Measurements from ENCODE around the gene TPI1.

Gene TPI1

GRCh38 chr12:6825398-6826124 lies 41.8 kb upstream of the TPI1 start:
- DNase-seq (ENCODE audit: low read depth) = no peak
- TF ChIP-seq CTCF (conservative IDR thresholded peaks at IDR 0.05; ENCODE audit: low read depth, low read length) = peak; percentile 92
- no peak overlapping the region for H3K4me3 ChIP-seq (ENCODE audit: low read length)

GRCh38 chr12:6826125-6826733 lies 41.1 kb upstream of the TPI1 start:
- DNase-seq (ENCODE audit: low read depth) = no peak
- no peak for TF ChIP-seq CTCF (conservative IDR thresholded peaks at IDR 0.05; ENCODE audit: low read depth, low read length)
- H3K4me3 ChIP-seq (ENCODE audit: low read length) = no peak overlapping the region

- no peak for DNase-seq (ENCODE audit: low read depth)
- TF ChIP-seq CTCF (conservative IDR thresholded peaks at IDR 0.05; ENCODE audit: low read depth, low read length) = no peak
- no peak overlapping the region for H3K4me3 ChIP-seq (ENCODE audit: low read length)
Measured at GRCh38 chr12:6826734-6827436, 40.4 kb upstream of the TPI1 start.

- DNase-seq (ENCODE audit: low read depth) = no peak
- TF ChIP-seq CTCF (conservative IDR thresholded peaks at IDR 0.05; ENCODE audit: low read depth, low read length) = no peak
- H3K4me3 ChIP-seq (ENCODE audit: low read length) = peak overlapping the region; percentile 15
Measured at GRCh38 chr12:6827437-6827911, 39.9 kb upstream of the TPI1 start.

- DNase-seq (ENCODE audit: low read depth) = no peak
- H3K4me3 ChIP-seq (ENCODE audit: low read length) = peak within 1 kb of the TSS; percentile 88
- no peak for TF ChIP-seq CTCF (conservative IDR thresholded peaks at IDR 0.05; ENCODE audit: low read depth, low read length)
Measured at GRCh38 chr12:6827982-6828780, 39.1 kb upstream of the TPI1 start, which contains the start of gene P3H3. Gene P3H3 (plus strand): TSS chr12:6828407. CDS start chr12:6828441, 34 bp downstream.

GRCh38 chr12:6828781-6829535 lies 38.4 kb upstream of the TPI1 start:
- DNase-seq (ENCODE audit: low read depth) = no peak
- peak overlapping the region; percentile 88 for H3K4me3 ChIP-seq (ENCODE audit: low read length)
- TF ChIP-seq CTCF (conservative IDR thresholded peaks at IDR 0.05; ENCODE audit: low read depth, low read length) = no peak
